ENCODE measurements around the gene EFR3B. TPM values are rescaled to one million over a fixed set of nuclear protein-coding genes. Genes with fewer than 3 reads are reported as not detected.

EFR3B gene
- total and polyA plus RNA-seq, 2 of the 4 experiments (the other 2 are of a cell fraction): 0.38 to 0.90 TPM

DNA sequence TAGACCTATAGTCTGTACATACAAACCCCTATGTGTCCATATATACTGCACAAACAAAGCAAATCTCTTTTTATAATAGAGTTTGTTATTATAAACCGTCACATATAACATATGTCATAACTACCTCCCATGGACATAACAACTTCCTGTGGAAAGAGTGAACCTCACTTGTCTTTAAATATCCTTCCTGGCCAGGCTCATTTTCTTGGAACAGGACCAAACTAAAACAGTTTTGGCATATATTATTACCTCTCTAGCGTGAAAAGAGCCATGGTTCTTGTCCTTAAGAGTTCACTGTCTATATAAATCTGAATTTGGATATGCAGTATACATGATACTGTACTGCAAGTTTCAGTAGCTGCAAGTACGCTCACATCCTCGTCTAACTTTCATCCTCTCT lies 41.8 kb upstream of the EFR3B start:
- POLR2A ChIA-PET (ENCODE audit: unreplicated experiment): no interaction called here
- Histone ChIP-seq H4K8ac (ENCODE audit: low read depth in 2 of 2, low read length in 2 of 2) (0 out of 4 replicates have a peak overlapping the region, but pooled peaks of 1 of the 2 experiments have one; percentile 14), H4K91ac (ENCODE audit: insufficient read depth, low read depth, low read length) (no peak overlapping the region), H3K4me3 (ENCODE audit: insufficient read depth, low read depth, low read length) (no peak overlapping the region), H3K4me2 (ENCODE audit: low read depth, low read length) (peak overlapping the region; percentile 79), H4K20me1 (ENCODE audit: insufficient read depth, low read length) (no peaks in the 10 kb centered on the region), H2AFZ (replicated peaks; ENCODE audit: low read length, poor library complexity) (peak overlapping the region; percentile 88), H3K27me3 (ENCODE audit: control insufficient read depth, insufficient read depth, low read length) (no peaks in the 10 kb centered on the region), H3K9ac (ENCODE audit: low read depth, low read length) (no peak overlapping the region), H3K23ac (ENCODE audit: low read depth, low read length) (peak overlapping the region; percentile 35; the same call in 1 of the 2 replicates), H2BK120ac (ENCODE audit: low read depth, low read length) (no peak overlapping the region), H2BK15ac (ENCODE audit: low read depth, low read length) (no peak overlapping the region), H2BK5ac (ENCODE audit: low read depth, low read length, poor library complexity, severe bottlenecking) (no peak overlapping the region), H3K27ac (ENCODE audit: insufficient read depth, low read length) (no peak overlapping the region), H3K36me3 (ENCODE audit: control insufficient read depth, insufficient read depth, low read length) (no peaks in the 10 kb centered on the region), H3K79me1 (ENCODE audit: low read depth in 1 of 2, low read length in 2 of 2) (no peaks in the 10 kb centered on the region), H3K56ac (ENCODE audit: extremely low read depth, insufficient read depth, low read length) (no peak overlapping the region), H3K18ac (ENCODE audit: low read depth, low read length) (no peak overlapping the region), H2AK5ac (ENCODE audit: low read depth, low read length) (no peak overlapping the region), H3K9me1 (ENCODE audit: insufficient read depth, low read length) (0 out of 2 replicates have a peak, but pooled peaks cover 3% of the 10 kb centered on the region), H3K4me1 (ENCODE audit: control insufficient read depth, insufficient read depth, low read length) (peaks cover 13% of the 10 kb centered on the region), H3K4ac (ENCODE audit: low read depth, low read length) (no peak overlapping the region), H3K14ac (replicated peaks; ENCODE audit: low read depth, low read length) (peak overlapping the region; percentile 25; the same call in 1 of the 2 replicates), H2BK20ac (ENCODE audit: low read depth, low read length) (no peak overlapping the region), H3K9me3 (ENCODE audit: control insufficient read depth, insufficient read depth, low read length) (no peaks in the 10 kb centered on the region), H2AK9ac (replicated peaks; ENCODE audit: low read depth, low read length, poor library complexity) (no peak overlapping the region), H4K5ac (ENCODE audit: low read depth, low read length) (no peak overlapping the region)
- in situ Hi-C loops (cut with MboI; ENCODE audit: low sequenced_read_pairs): no loop called here
- intact Hi-C loops (cut with micrococcal nuclease): loop anchor here (5.0 kb wide), 1 partner anchor 42 kb away; the partner anchor contains the start of gene EFR3B
- DNase-seq (peak; percentile 19), ATAC-seq (ENCODE audit: low read depth) (peak; percentile 8; the same call in 1 of the 2 replicates)
- TF ChIP-seq CEBPB (IDR thresholded peaks at IDR 0.05; ENCODE audit: low read depth, low read length): no peak
- dilution Hi-C loops (cut with HindIII; ENCODE audit: low sequenced_read_pairs, unreplicated experiment): no loop called here
- no CpG with 5 or more reads among the region's 4 CpGs for WGBS, 2 experiments (ENCODE audit: extremely low coverage in 2 of 2, insufficient read length in 1 of 2)
- CTCF ChIA-PET: no interaction called here
- BruUV-seq (replicated peaks): no TSS peak

Data from IMR-90 (cell line).